MG63 (cell line): ENCODE results near the gene ANKRD13D. TPM values are rescaled to one million over a fixed set of nuclear protein-coding genes. Genes with fewer than 3 reads are reported as not detected.

Source experiments
- DNase-seq: peaks from one replicate; pipeline ENCODE4 v3.0.0-alpha.2; 2020
- H3K27me3 ChIP-seq: fragments of 250-450 bp; sonication (Bioruptor Pico); 2 replicates; pipeline ENCODE4 v1.5.1; 2020; ENCODE audit warnings: mild to moderate bottlenecking, moderate library complexity
- H3K36me3 ChIP-seq: fragments of 250-450 bp; sonication (Bioruptor Pico); 2 replicates; pipeline ENCODE4 v1.5.1; 2020; ENCODE audit warnings: mild to moderate bottlenecking, moderate library complexity
- H3K4me3 ChIP-seq: fragments of 250-450 bp; sonication (Bioruptor Pico); 2 replicates; pipeline ENCODE4 v1.5.1; 2020; ENCODE audit warnings: mild to moderate bottlenecking, moderate library complexity
- H3K9me3 ChIP-seq: fragments of 250-450 bp; sonication (Bioruptor Pico); 2 replicates; pipeline ENCODE4 v1.5.1; 2020; ENCODE audit warnings: mild to moderate bottlenecking, moderate library complexity
- total RNA-seq: library from RNA; depleted of rRNA; stranded (reverse); fragments of >200 nt; shearing (Covaris generic); gene quantifications from 2 replicates; pipeline ENCODE4 v1.2.3, GENCODE V29; 2014; ENCODE audit warnings: low replicate concordance; rRNA removed

ANKRD13D gene
- total RNA-seq, 1 experiment from 2014 or later: 25.8 TPM

DNA sequence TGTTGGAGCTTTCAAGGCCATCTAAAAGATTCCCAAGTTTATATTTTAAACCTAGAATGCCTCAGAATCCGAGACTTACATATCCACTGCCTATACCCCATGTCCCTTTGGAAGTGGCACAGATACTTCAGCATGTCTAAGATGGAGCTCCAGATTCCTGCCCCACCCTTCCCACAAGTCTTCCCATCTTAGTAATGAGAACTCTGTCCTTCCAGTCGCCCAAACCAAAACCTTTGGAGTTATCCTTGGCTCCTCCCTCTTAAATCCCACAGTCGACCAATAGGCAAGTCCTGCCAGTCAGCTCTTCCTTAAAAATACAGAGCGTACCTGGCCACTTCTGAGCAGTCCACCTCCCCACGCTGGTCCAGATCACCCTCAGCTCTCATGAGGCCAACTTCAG is 59.9 kb downstream of the ANKRD13D start:
- DNase-seq: no peak
- peaks cover 8% of the 10 kb centered on the region for H3K36me3 ChIP-seq
- H3K27me3 ChIP-seq: no peaks in the 10 kb centered on the region
- no peak overlapping the region for H3K4me3 ChIP-seq
- H3K9me3 ChIP-seq: no peaks in the 10 kb centered on the region

DNA sequence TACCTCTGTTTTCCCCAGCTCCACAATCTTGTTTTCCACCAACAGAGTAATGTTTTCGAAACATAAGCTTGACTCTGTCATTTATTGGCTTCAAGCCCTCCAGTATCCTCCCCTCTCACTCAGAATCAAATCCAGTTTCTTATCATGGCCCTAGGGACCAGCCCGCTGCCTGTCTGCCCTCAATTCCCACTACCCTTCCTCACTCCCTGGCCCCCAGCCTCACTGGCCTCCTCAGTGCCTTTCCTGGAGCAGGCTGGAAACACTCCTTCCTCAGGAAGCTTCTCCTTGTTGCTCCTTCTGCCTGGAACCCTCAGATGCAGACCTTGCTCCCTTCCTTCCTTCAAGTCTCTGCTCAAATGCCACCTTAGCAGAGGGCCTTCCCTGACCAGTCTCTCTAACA is 60.4 kb downstream of the ANKRD13D start:
- Histone ChIP-seq H3K27me3 (no peaks in the 10 kb centered on the region), H3K4me3 (no peak overlapping the region), H3K9me3 (no peaks in the 10 kb centered on the region), H3K36me3 (peaks cover 8% of the 10 kb centered on the region)
- no peak for DNase-seq

DNA sequence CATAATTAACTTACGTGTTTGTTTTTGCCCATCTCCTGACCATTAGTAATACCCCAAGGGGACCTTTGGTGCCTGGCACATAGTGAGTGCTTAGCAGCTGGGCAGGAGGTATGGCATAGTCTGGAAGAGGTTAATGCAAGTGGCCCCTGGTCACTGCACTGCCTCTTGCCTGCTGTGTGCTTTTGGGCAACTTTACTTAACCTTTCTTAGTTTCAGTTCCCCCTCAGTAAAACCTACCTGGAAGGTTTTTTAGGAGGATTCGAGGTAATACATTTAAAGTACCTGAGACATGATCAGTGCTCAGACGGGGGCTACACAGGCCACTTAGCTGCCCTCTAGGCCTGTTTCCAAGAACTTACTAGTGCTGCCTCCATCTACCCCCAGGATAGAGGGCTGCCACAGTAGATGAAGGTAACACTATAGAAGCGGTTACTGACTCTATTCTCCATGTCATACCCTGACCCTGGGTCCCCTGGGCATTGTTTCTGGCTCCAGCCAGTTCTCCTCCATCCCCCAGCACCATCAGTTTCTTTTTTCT is 60.9 kb downstream of the ANKRD13D start:
- Histone ChIP-seq H3K9me3 (no peaks in the 10 kb centered on the region), H3K36me3 (peaks cover 8% of the 10 kb centered on the region), H3K4me3 (no peak overlapping the region), H3K27me3 (no peaks in the 10 kb centered on the region)
- DNase-seq: no peak

- Histone ChIP-seq H3K4me3 (no peak overlapping the region), H3K9me3 (no peaks in the 10 kb centered on the region), H3K36me3 (peaks cover 8% of the 10 kb centered on the region), H3K27me3 (no peaks in the 10 kb centered on the region)
- DNase-seq: no peak
Observed at GRCh38 chr11:67351275-67352005, 62.3 kb downstream of the ANKRD13D start.

Other genes with a start within 250 kb of the ANKRD13D start
- gene RHOD, start 232.5 kb upstream of the ANKRD13D start, total RNA-seq: 27.9 and 85.6 TPM in 2 replicates
- 11.8 and 16.7 TPM in 2 replicates for gene KDM2A, start 170.0 kb upstream of the ANKRD13D start, total RNA-seq
- gene GRK2, start 22.8 kb upstream of the ANKRD13D start, total RNA-seq: 24.2 and 31.8 TPM in 2 replicates
- 3.8 and 5.1 TPM in 2 replicates for gene SSH3, start 14.2 kb downstream of the ANKRD13D start, total RNA-seq
- 17.3 and 40.1 TPM in 2 replicates for gene POLD4, start 64.2 kb downstream of the ANKRD13D start, total RNA-seq
- 6.4 and 7.7 TPM in 2 replicates for gene CLCF1, start 84.3 kb downstream of the ANKRD13D start, total RNA-seq
- 1.7 and 17.6 TPM in 2 replicates for gene RAD9A, start 102.7 kb downstream of the ANKRD13D start, total RNA-seq
- gene PPP1CA, start 112.6 kb downstream of the ANKRD13D start, total RNA-seq: 244 and 262 TPM in 2 replicates
- gene TBC1D10C, start 114.8 kb downstream of the ANKRD13D start, total RNA-seq: not detected in 2 replicates
- not detected in 2 replicates for gene CARNS1, start 126.4 kb downstream of the ANKRD13D start, total RNA-seq
- 77.9 and 121 TPM in 2 replicates for gene RPS6KB2, start 139.2 kb downstream of the ANKRD13D start, total RNA-seq
- gene PTPRCAP, start 148.4 kb downstream of the ANKRD13D start, total RNA-seq: not detected in 2 replicates
- gene CORO1B, start 154.2 kb downstream of the ANKRD13D start, total RNA-seq: 58.3 and 96.9 TPM in 2 replicates
- not detected in 2 replicates for gene GPR152, start 163.4 kb downstream of the ANKRD13D start, total RNA-seq
- gene CABP4, start 166.1 kb downstream of the ANKRD13D start, total RNA-seq: 0.26 and 3.0 TPM in 2 replicates
- 39.4 and 44.2 TPM in 2 replicates for gene TMEM134, start 179.9 kb downstream of the ANKRD13D start, total RNA-seq
- 85.1 and 122 TPM in 2 replicates for gene AIP, start 193.7 kb downstream of the ANKRD13D start, total RNA-seq
- gene PITPNM1, start 216.1 kb downstream of the ANKRD13D start, total RNA-seq: 5.5 and 18.9 TPM in 2 replicates
- gene CDK2AP2, start 218.9 kb downstream of the ANKRD13D start, total RNA-seq: 14.1 and 14.8 TPM in 2 replicates
- not detected in 2 replicates for gene CABP2, start 234.1 kb downstream of the ANKRD13D start, total RNA-seq